Measurements from ENCODE around the gene MYL11. TPM values are rescaled to one million over a fixed set of nuclear protein-coding genes. Genes with fewer than 3 reads are reported as not detected.

The MYL11 gene
- total RNA-seq, 1 donor from 2014 or later, result not detected

DNA sequence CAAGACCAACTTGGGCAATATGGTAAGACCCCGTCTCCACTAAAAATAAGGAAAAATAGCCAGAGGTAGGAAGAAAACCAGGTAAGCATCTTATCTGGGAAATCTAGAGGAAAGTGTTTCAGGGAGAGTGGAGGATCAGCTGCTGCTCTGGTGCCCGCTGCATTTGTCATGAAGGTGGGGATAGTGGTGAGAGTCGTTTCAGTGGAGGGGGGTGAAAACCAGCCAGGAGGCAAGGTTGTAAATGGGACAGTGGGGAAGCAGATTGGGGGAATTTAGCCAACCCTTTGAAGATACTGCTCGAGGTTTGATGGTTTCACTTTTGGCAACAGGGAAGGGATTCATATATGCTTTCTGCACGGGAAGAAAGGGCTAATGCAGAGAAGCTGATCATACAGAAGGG lies 46.4 kb downstream of the MYL11 start:
- Mint-ChIP-seq H3K9me3 (ENCODE audit: unreplicated experiment) (no peaks in the 10 kb centered on the region), H3K4me3 (ENCODE audit: unreplicated experiment) (no peak overlapping the region), H3K36me3 (ENCODE audit: unreplicated experiment) (peaks cover 19% of the 10 kb centered on the region), H3K27me3 (ENCODE audit: unreplicated experiment) (no peaks in the 10 kb centered on the region), H3K4me1 (ENCODE audit: unreplicated experiment) (peaks cover 5% of the 10 kb centered on the region), H3K27ac (ENCODE audit: unreplicated experiment) (no peak overlapping the region)
- TF ChIP-seq CTCF (IDR thresholded peaks at IDR 0.05), result no peak
- no peak for DNase-seq (ENCODE audit: extremely low spot score, unreplicated experiment)

Other genes starting within 250 kb of the MYL11 start
- 0.97 and 3.2 TPM in 2 replicates for gene CORO1A, start 191.2 kb upstream of the MYL11 start, total RNA-seq
- gene BOLA2B, start 181.1 kb upstream of the MYL11 start, total RNA-seq, result 64.5 and 73.2 TPM in 2 replicates
- gene SLX1A, start 180.9 kb upstream of the MYL11 start, total RNA-seq, result 20.0 and 34.1 TPM in 2 replicates
- 14.9 and 16.3 TPM in 2 replicates for gene SULT1A3, start 175.5 kb upstream of the MYL11 start, total RNA-seq
- 10.0 and 22.9 TPM in 2 replicates for gene NPIPB13, start 126.3 kb upstream of the MYL11 start, total RNA-seq
- 65.1 and 67.4 TPM in 2 replicates for gene CD2BP2, start 19.5 kb upstream of the MYL11 start, total RNA-seq
- gene TBC1D10B, start 4.3 kb upstream of the MYL11 start, total RNA-seq, result 47.0 and 49.0 TPM in 2 replicates
- gene SEPTIN1, start 7.8 kb downstream of the MYL11 start, total RNA-seq, result 1.5 and 2.0 TPM in 2 replicates
- gene ZNF48, start 20.6 kb downstream of the MYL11 start, total RNA-seq, result 12.7 and 13.2 TPM in 2 replicates
- gene ZNF771, start 32.8 kb downstream of the MYL11 start, total RNA-seq, result 12.6 and 12.7 TPM in 2 replicates
- gene DCTPP1, start 55.2 kb downstream of the MYL11 start, total RNA-seq, result 26.8 and 30.3 TPM in 2 replicates
- 41.2 and 42.5 TPM in 2 replicates for gene SEPHS2, start 71.1 kb downstream of the MYL11 start, total RNA-seq
- gene ITGAL, start 97.9 kb downstream of the MYL11 start, total RNA-seq, result not detected in 2 replicates
- gene ZNF768, start 151.8 kb downstream of the MYL11 start, total RNA-seq, result 36.4 and 37.1 TPM in 2 replicates
- 4.3 and 4.8 TPM in 2 replicates for gene ZNF747, start 160.1 kb downstream of the MYL11 start, total RNA-seq
- gene ZNF764, start 183.6 kb downstream of the MYL11 start, total RNA-seq, result 10.1 and 12.1 TPM in 2 replicates
- gene ZNF688, start 196.9 kb downstream of the MYL11 start, total RNA-seq, result 10.9 and 11.3 TPM in 2 replicates
- 14.8 and 19.8 TPM in 2 replicates for gene ZNF785, start 210.9 kb downstream of the MYL11 start, total RNA-seq
- 8.8 and 9.1 TPM in 2 replicates for gene ZNF689, start 235.6 kb downstream of the MYL11 start, total RNA-seq

Measured in osteocyte (in vitro differentiated cells).